GM12801 (cell line): ENCODE results near the gene ZNF273.

Source experiments
- CTCF ChIP-seq: IDR thresholded peaks from one replicate; pipeline ENCODE4 v1.5.1; 2011; ENCODE audit warnings: control low read depth; ENCODE audit not compliant: insufficient read length; ENCODE audit errors: extremely low read depth

The ZNF273 gene

GRCh38 chr7:64883113-64883905 lies 19.8 kb upstream of the ZNF273 start:
- TF ChIP-seq CTCF = no peak

GRCh38 chr7:64884085-64884912 lies 18.8 kb upstream of the ZNF273 start:
- no peak for TF ChIP-seq CTCF

- TF ChIP-seq CTCF = no peak
These were observed 18.1 kb upstream of the ZNF273 start for GRCh38 chr7:64884913-64885370.

- no peak for TF ChIP-seq CTCF
These were observed 17.4 kb upstream of the ZNF273 start for GRCh38 chr7:64885520-64886240.

- TF ChIP-seq CTCF = no peak
These were observed 16.0 kb upstream of the ZNF273 start for GRCh38 chr7:64886956-64887545.

- no peak for TF ChIP-seq CTCF
These were observed 15.1 kb upstream of the ZNF273 start for GRCh38 chr7:64887756-64888508.
